SK-N-MC (cell line): ENCODE measurements around the gene SEC31A.

Experiments
- EZH2 ChIP-seq: fragments of 200-600 bp; sonication (generic); IDR thresholded peaks from one replicate; pipeline ENCODE4 v1.6.1; 2017; ENCODE audit warnings: antibody characterized with exemption
- POLR2AphosphoS5 ChIP-seq: IDR thresholded peaks from 2 replicates; pipeline ENCODE4 v1.6.1; 2012; ENCODE audit warnings: mild to moderate bottlenecking, low read depth, low read length, borderline replicate concordance

DNA sequence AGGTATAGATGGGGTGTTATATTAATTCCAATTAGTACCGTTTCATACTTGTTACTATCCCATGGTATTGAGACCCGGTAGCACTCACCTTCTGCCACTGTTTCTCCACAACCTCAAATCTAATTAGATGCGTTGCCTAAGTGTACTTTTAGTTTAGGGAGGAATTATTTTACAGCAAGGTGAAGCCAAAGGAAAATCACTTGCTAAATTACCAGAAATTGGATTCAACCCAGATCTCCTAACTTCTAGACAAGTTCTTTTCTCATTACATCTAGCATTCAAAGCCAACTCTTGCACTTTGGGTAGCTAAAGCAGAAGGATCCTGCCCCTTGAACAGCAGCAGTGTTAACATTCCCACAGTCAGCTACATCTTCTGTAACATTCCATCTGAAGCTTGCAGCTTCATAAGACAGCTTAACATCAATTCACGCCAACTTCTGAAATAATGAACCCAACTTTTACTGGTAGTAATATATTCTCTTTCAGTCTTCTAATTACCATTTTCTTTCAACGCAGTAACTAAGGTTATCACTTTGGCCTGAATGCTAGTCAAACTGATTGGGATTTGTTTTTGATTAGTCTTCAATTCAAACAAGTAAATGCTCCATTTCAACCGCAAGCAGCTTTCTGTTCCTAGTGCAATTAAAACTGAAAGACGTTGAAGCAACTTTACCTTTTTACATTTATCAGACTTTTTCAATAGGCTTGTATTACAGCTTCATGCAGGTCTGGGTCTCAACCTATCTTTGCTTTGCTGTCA lies 934 bp upstream of the SEC31A start:
- TF ChIP-seq POLR2AphosphoS5 (no peak), EZH2 (no peak)
